B cell (primary cell): ENCODE results near the gene PLXNA3. TPM values are rescaled to one million over a fixed set of nuclear protein-coding genes. Genes with fewer than 3 reads are reported as not detected.

ENCODE experiments used
- ATAC-seq: fragments of 200-7000 bp; cut with Tn5 transposase; one replicate; pipeline ENCODE4 v1.10.0; 2021; ENCODE audit warnings: low read depth, mild to moderate bottlenecking, moderate number of reproducible peaks, moderate library complexity
- CTCF ChIA-PET: fragments of 350-600 bp; sonication (Branson Sonifier 250); formaldehyde crosslinking; loops from one replicate; lab custom pipeline; 2021; ENCODE audit warnings: antibody characterized with exemption, inconsistent platforms; lab: Charles Lee
- POLR2A ChIA-PET: fragments of 350-600 bp; sonication (Branson Sonifier 250); formaldehyde crosslinking; loops from one replicate; lab custom pipeline; 2021; ENCODE audit warnings: antibody characterized with exemption; lab: Charles Lee
- DNase-seq: peaks from one replicate; pipeline ENCODE4 v3.0.0; 2013
- H2AFZ ChIP-seq: 2 replicates; pipeline ENCODE4 v1.6.1; 2012; ENCODE audit warnings: mild to moderate bottlenecking, low read depth, low read length; ENCODE audit not compliant: insufficient read depth, poor library complexity, severe bottlenecking
- H3K27ac ChIP-seq, 2 donors: 1 replicate in 1 of 2; 2 replicates in 1 of 2; pipeline ENCODE4 v1.5.1; 2012 to 2013; ENCODE audit warnings: low read length in 2 of 2, mild to moderate bottlenecking in 2 of 2, moderate library complexity in 1 of 2
- H3K27me3 ChIP-seq, 4 experiments: fragments of 200-600 bp in 1 of 4; sonication (generic) in 1 of 4; replicated peaks in 1 of 4; 1 replicate in 2 of 4; 2 replicates in 2 of 4; pipeline versions ENCODE4 v1.6.1 to v1.7.0; 2013 to 2016; ENCODE audit warnings: low read length in 3 of 4, mild to moderate bottlenecking in 2 of 4, mixed read lengths in 1 of 4, moderate library complexity in 1 of 4; ENCODE audit not compliant: insufficient read depth in 4 of 4, control insufficient read depth in 3 of 4; ENCODE audit errors: control extremely low read depth in 1 of 4
- H3K36me3 ChIP-seq, 2 experiments: replicated peaks in 1 of 2; 1 replicate in 1 of 2; 2 replicates in 1 of 2; pipeline versions ENCODE4 v1.6.1 to v1.7.1; 2013; ENCODE audit warnings: low read length in 1 of 2; ENCODE audit not compliant: insufficient read depth in 2 of 2, control insufficient read depth in 1 of 2; ENCODE audit errors: control extremely low read depth in 1 of 2, extremely low read depth in 1 of 2
- H3K4me1 ChIP-seq, 2 donors: fragments of 200-600 bp in 1 of 2; sonication (generic) in 1 of 2; 1 replicate in 1 of 2; 2 replicates in 1 of 2; pipeline versions ENCODE4 v1.5.1 to v1.6.1; 2013 to 2017; ENCODE audit warnings: low read length in 2 of 2; ENCODE audit not compliant: control insufficient read depth in 2 of 2, insufficient read depth in 2 of 2
- H3K4me2 ChIP-seq: replicated peaks from 2 replicates; pipeline ENCODE3; 2012; ENCODE audit warnings: mild to moderate bottlenecking, low read depth, low read length; ENCODE audit not compliant: poor library complexity, severe bottlenecking
- H3K4me3 ChIP-seq, 5 experiments: fragments of 200-600 bp in 1 of 5; sonication (generic) in 1 of 5; 1 replicate in 3 of 5; 2 replicates in 2 of 5; pipeline versions ENCODE4 v1.5.1 to v1.7.0; 2011 to 2016; ENCODE audit warnings: low read length in 4 of 5, mild to moderate bottlenecking in 4 of 5, low read depth in 2 of 5, control low read depth in 1 of 5, moderate library complexity in 1 of 5; ENCODE audit not compliant: insufficient read depth in 1 of 5; ENCODE audit errors: control extremely low read depth in 1 of 5, extremely low read depth in 1 of 5
- H3K79me2 ChIP-seq: fragments of 200-600 bp; sonication (generic); one replicate; pipeline ENCODE4 v1.6.0; 2016; ENCODE audit warnings: low read length; ENCODE audit not compliant: control insufficient read depth, insufficient read depth
- H3K9ac ChIP-seq: fragments of 200-600 bp; sonication (generic); 2 replicates; pipeline ENCODE4 v1.6.1; 2017; ENCODE audit warnings: mild to moderate bottlenecking, low read length, moderate library complexity
- H3K9me3 ChIP-seq, 3 donors: one replicate each; pipeline versions ENCODE4 v1.6.1 to v1.7.1; 2013; ENCODE audit warnings: low read length in 2 of 3; ENCODE audit not compliant: control insufficient read depth in 2 of 3, insufficient read depth in 1 of 3; ENCODE audit errors: control extremely low read depth in 1 of 3
- H4K20me1 ChIP-seq: 2 replicates; pipeline ENCODE4 v1.6.0; 2012; ENCODE audit warnings: mild to moderate bottlenecking, low read length; ENCODE audit not compliant: insufficient read depth, control insufficient read depth, poor library complexity, severe bottlenecking
- H3K27ac Mint-ChIP-seq: one replicate; pipeline ENCODE4 v1.8.0; 2021; ENCODE audit warnings: mixed read lengths
- H3K27me3 Mint-ChIP-seq: one replicate; pipeline ENCODE4 v1.8.0; 2021; ENCODE audit warnings: mixed read lengths
- H3K4me1 Mint-ChIP-seq: one replicate; pipeline ENCODE4 v1.8.0; 2021; ENCODE audit warnings: mixed read lengths
- H3K4me3 Mint-ChIP-seq: one replicate; pipeline ENCODE4 v1.8.0; 2021; ENCODE audit warnings: mixed read lengths
- H3K9me3 Mint-ChIP-seq: one replicate; pipeline ENCODE4 v1.8.0; 2022; ENCODE audit warnings: mixed read lengths; ENCODE audit not compliant: insufficient read depth
- EZH2 ChIP-seq: IDR thresholded peaks from 2 replicates; pipeline ENCODE4 v1.6.1; 2012; ENCODE audit warnings: borderline replicate concordance, low read depth, mild to moderate bottlenecking, moderate library complexity, low read length; ENCODE audit not compliant: insufficient read depth, poor library complexity, severe bottlenecking
- WGBS: methylation state at CpG from one replicate; pipeline ENCODE4 v1.1.5; 2013; ENCODE audit warnings: missing lambda C conversion rate; ENCODE audit not compliant: insufficient coverage; 5-methylcytosine and 5-hydroxymethylcytosine counted together
- intact Hi-C: fragments of 100-400 bp; cut with micrococcal nuclease; formaldehyde crosslinking; loops from one replicate; pipeline ENCODE4 v1.10.0; 2022
- polyA plus RNA-seq: library from polyadenylated mRNA; depleted of rRNA; stranded (reverse); fragments of >200 nt; gene quantifications from 2 replicates; pipeline ENCODE4 v1.2.3, GENCODE V29; 2012
- total RNA-seq, 2 donors: library from RNA; stranded (reverse); fragments of 120-200 nt in 1 of 2; gene quantifications; 1 replicate in 1 of 2; 2 replicates in 1 of 2; pipeline versions ENCODE4 v1.2.3 to v1.2.4, GENCODE V29; 2013 to 2022
- TF ChIP-seq, protein P1 (sequence below): fragments of 200-600 bp; IDR thresholded peaks from one replicate; pipeline ENCODE4 v1.8.0; 2022; ENCODE audit warnings: antibody characterized with exemption, mild to moderate bottlenecking

The PLXNA3 gene
- total and polyA plus RNA-seq, 2 donors (not counting 1 experiment from before 2014, with no cell fraction given) = 68.6 to 114 TPM

DNA sequence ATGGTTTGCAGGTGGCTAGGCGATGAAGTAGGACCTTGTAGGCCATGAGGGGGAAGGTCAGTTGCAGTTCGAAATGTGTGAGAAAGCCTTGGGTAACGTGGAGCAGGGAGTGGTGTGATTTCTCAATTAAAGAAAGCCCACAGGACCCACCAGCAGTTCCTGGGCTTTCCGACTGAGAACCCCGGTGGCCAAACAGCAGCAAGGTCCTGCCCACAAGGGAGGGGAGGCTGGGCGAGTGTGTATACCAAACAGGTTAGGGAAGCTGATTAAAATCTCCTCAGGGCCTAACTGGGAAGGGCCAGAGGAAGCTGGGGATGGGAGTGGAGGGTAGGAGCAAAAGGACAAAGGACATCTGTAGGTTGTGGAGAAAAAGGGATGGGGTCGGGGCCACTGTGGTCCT, 27.2 kb upstream of the PLXNA3 start:
- Mint-ChIP-seq H3K9me3 (no peaks in the 10 kb centered on the region), H3K4me1 (peaks cover 24% of the 10 kb centered on the region), H3K27ac (peak overlapping the region; percentile 34), H3K4me3 (no peak overlapping the region), H3K27me3 (no peaks in the 10 kb centered on the region)
- no peaks in the 10 kb centered on the region for H3K9me3 ChIP-seq
- DNase-seq (no peak), ATAC-seq (no peak)
- no peaks in the 10 kb centered on the region for H4K20me1 ChIP-seq
- peaks cover 0 to 8% of the 10 kb centered on the region in 2 experiments for H3K36me3 ChIP-seq
- POLR2A ChIA-PET = interaction anchor here (1.5 kb wide), 1 partner anchor 18 kb away, joined by 8 read pairs; no protein-coding TSS in a partner anchor
- H3K27ac ChIP-seq = no peak overlapping the region
- no peak overlapping the region for H3K4me3 ChIP-seq
- H3K4me1 ChIP-seq = peaks cover 6 to 15% of the 10 kb centered on the region in 2 donors
- CTCF ChIA-PET = no interaction called here
- intact Hi-C loops = no loop called here
- TF ChIP-seq, protein P1, sequence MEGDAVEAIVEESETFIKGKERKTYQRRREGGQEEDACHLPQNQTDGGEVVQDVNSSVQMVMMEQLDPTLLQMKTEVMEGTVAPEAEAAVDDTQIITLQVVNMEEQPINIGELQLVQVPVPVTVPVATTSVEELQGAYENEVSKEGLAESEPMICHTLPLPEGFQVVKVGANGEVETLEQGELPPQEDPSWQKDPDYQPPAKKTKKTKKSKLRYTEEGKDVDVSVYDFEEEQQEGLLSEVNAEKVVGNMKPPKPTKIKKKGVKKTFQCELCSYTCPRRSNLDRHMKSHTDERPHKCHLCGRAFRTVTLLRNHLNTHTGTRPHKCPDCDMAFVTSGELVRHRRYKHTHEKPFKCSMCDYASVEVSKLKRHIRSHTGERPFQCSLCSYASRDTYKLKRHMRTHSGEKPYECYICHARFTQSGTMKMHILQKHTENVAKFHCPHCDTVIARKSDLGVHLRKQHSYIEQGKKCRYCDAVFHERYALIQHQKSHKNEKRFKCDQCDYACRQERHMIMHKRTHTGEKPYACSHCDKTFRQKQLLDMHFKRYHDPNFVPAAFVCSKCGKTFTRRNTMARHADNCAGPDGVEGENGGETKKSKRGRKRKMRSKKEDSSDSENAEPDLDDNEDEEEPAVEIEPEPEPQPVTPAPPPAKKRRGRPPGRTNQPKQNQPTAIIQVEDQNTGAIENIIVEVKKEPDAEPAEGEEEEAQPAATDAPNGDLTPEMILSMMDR = no peak
- no peak for TF ChIP-seq EZH2
- no peak overlapping the region for H3K4me2 ChIP-seq
- H3K27me3 ChIP-seq = no peaks in the 10 kb centered on the region
- H3K9ac ChIP-seq = no peak overlapping the region
- H2AFZ ChIP-seq = no peak overlapping the region
- WGBS = 56% methylated on average over 3 of the region's 7 CpGs
- H3K79me2 ChIP-seq = peaks cover 9% of the 10 kb centered on the region

DNA sequence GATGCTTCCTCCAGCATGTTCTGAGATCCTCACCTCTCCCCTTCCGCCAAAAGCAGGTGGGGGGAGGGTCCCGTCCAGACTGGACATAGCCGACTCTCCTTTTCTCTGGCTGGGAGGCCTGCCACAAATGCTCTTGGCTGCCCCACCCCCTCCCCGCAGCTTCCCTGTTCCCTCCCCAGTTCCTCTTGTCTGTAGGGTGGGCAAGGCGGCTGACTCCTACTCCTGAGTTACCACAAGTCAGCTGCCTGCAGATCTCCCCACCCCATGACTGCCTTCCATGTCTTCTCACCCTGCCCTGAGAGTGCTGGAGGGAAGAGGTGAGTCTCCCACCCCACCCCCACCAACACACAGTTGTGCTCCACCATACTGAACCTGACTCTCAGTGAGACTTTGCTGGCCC, 26.7 kb upstream of the PLXNA3 start:
- Histone ChIP-seq H3K79me2 (peaks cover 12% of the 10 kb centered on the region), H3K9ac (no peak overlapping the region), H3K27me3 (no peaks in the 10 kb centered on the region), H3K36me3 (peaks cover 0 to 8% of the 10 kb centered on the region in 2 experiments), H3K9me3 (no peaks in the 10 kb centered on the region), H3K27ac (no peak overlapping the region), H3K4me2 (no peak overlapping the region), H3K4me1 (peaks cover 9 to 19% of the 10 kb centered on the region in 2 donors), H4K20me1 (no peaks in the 10 kb centered on the region), H3K4me3 (no peak overlapping the region), H2AFZ (no peak overlapping the region)
- TF ChIP-seq, protein P1 = no peak
- no peak for TF ChIP-seq EZH2
- no peaks in the 10 kb centered on the region for H3K9me3 Mint-ChIP-seq
- H3K27ac Mint-ChIP-seq = no peak overlapping the region
- CTCF ChIA-PET = no interaction called here
- no peak overlapping the region for H3K4me3 Mint-ChIP-seq
- WGBS = no CpG with 5 or more reads among the region's 5 CpGs
- POLR2A ChIA-PET = interaction anchor here (1.5 kb wide), 1 partner anchor 19 kb away, joined by 8 read pairs; no protein-coding TSS in a partner anchor
- ATAC-seq = no peak
- H3K4me1 Mint-ChIP-seq = peaks cover 28% of the 10 kb centered on the region
- H3K27me3 Mint-ChIP-seq = no peaks in the 10 kb centered on the region
- no peak for DNase-seq
- intact Hi-C loops = no loop called here
